Neural crest cell (in vitro differentiated cells): ENCODE data around the gene ATP2B1. TPM values are rescaled to one million over a fixed set of nuclear protein-coding genes. Genes with fewer than 3 reads are reported as not detected.

ENCODE experiments used
- DNase-seq: peaks from one replicate; pipeline ENCODE4 v3.0.0; 2021; ENCODE audit warnings: low read depth, mixed read lengths, low spot score
- H3K27ac Mint-ChIP-seq: one replicate; pipeline ENCODE4 v1.8.0; 2021; ENCODE audit warnings: mild to moderate bottlenecking, mixed read lengths; ENCODE audit not compliant: unreplicated experiment
- H3K27me3 Mint-ChIP-seq: 2 replicates; pipeline ENCODE4 v1.8.0; 2021; ENCODE audit warnings: low read depth, mild to moderate bottlenecking, mixed read lengths
- H3K36me3 Mint-ChIP-seq: 2 replicates; pipeline ENCODE4 v1.8.0; 2021; ENCODE audit warnings: low read depth, mild to moderate bottlenecking, mixed read lengths
- H3K4me1 Mint-ChIP-seq: 2 replicates; pipeline ENCODE4 v1.8.0; 2021; ENCODE audit warnings: mixed read lengths
- H3K4me3 Mint-ChIP-seq: one replicate; pipeline ENCODE4 v1.8.0; 2021; ENCODE audit warnings: mild to moderate bottlenecking, mixed read lengths
- H3K9me3 Mint-ChIP-seq: 2 replicates; pipeline ENCODE4 v1.8.0; 2021; ENCODE audit warnings: mixed read lengths
- CTCF ChIP-seq: fragments of 200-600 bp; sonication (generic); conservative IDR thresholded peaks from 2 replicates; pipeline ENCODE4 v1.5.0; 2021; ENCODE audit warnings: antibody characterized with exemption, mild to moderate bottlenecking
- total RNA-seq: library from RNA; stranded (reverse); gene quantifications from 2 replicates; pipeline ENCODE4 v1.2.1, GENCODE V29; 2021

ATP2B1 gene
- total RNA-seq, 1 donor from 2014 or later: 50.8 TPM

DNA sequence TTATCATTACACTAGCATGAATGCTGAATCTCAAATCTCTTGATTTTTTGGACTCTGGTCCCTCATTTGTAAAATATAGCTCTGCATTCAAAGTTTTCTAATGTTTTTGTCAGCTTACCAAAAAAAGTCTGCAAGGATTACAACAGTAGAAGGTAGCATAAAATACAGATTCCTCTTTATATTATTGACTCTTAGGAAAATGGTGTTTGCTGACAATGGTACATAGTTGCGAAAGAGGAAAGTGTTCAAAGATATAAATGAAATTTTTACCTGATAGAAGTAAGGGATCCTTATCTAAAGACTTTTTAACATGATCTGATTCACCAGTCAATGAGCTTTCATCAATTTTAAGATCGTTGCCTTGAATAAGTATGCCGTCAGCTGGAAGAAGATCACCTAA, 74.1 kb downstream of the ATP2B1 start:
- Mint-ChIP-seq H3K27ac (no peak overlapping the region), H3K36me3 (peaks cover 10% of the 10 kb centered on the region), H3K27me3 (no peaks in the 10 kb centered on the region), H3K4me3 (no peak overlapping the region), H3K9me3 (no peaks in the 10 kb centered on the region), H3K4me1 (no peaks in the 10 kb centered on the region)
- no peak for DNase-seq
- TF ChIP-seq CTCF: no peak

- no peak for DNase-seq
- Mint-ChIP-seq H3K27me3 (no peaks in the 10 kb centered on the region), H3K9me3 (no peaks in the 10 kb centered on the region), H3K27ac (no peak overlapping the region), H3K36me3 (peaks cover 17% of the 10 kb centered on the region), H3K4me3 (no peak overlapping the region), H3K4me1 (no peaks in the 10 kb centered on the region)
- no peak for TF ChIP-seq CTCF
Measured at GRCh38 chr12:89632778-89633177, 75.9 kb downstream of the ATP2B1 start.

- peaks cover 3% of the 10 kb centered on the region for H3K36me3 Mint-ChIP-seq
- no peaks in the 10 kb centered on the region for H3K27me3 Mint-ChIP-seq
- no peak for DNase-seq
- H3K9me3 Mint-ChIP-seq: no peaks in the 10 kb centered on the region
- no peak for TF ChIP-seq CTCF
- H3K4me1 Mint-ChIP-seq: no peaks in the 10 kb centered on the region
- H3K4me3 Mint-ChIP-seq: no peak overlapping the region
- H3K27ac Mint-ChIP-seq: no peak overlapping the region
Measured at GRCh38 chr12:89622115-89622514, 86.5 kb downstream of the ATP2B1 start.

DNA sequence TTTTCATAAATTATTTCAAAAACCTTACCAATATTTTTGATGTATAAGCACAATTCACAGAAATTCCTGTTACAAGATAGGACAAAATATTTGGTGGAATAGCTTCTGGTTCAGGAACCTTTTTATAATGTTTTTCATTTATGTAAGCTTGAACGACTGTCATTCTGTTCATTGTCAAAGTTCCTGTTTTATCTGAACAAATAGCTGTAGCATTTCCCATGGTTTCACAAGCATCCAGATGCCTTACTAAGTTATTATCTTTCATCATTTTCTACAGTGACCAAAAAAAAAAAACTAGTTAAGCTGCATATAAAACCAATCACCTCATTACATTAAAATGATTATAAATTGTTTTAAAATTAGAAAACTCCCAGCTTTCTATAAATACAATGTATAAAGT, 87.1 kb downstream of the ATP2B1 start:
- Mint-ChIP-seq H3K27ac (no peak overlapping the region), H3K4me3 (no peak overlapping the region), H3K36me3 (peaks cover 3% of the 10 kb centered on the region), H3K27me3 (no peaks in the 10 kb centered on the region), H3K4me1 (no peaks in the 10 kb centered on the region), H3K9me3 (no peaks in the 10 kb centered on the region)
- no peak for TF ChIP-seq CTCF
- DNase-seq: no peak

DNA sequence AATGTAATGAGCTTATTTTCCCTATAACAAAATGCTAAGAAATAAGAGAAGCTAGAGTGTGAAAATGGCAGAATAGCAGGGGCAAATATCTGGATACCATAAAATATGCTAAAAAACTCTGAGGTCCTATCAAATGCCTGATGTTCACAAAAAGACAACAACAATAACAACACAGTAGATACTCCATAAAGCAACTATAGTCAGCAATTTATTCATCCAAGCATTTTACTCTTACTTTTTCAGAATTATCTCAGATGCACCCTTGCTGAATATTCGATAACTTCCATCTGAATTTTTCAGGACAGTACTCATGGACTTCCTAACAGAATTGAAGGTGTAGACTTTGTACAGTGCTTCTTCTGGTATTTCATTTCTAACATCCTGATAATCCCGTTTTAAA, 88.9 kb downstream of the ATP2B1 start:
- no peaks in the 10 kb centered on the region for H3K9me3 Mint-ChIP-seq
- H3K27ac Mint-ChIP-seq: no peak overlapping the region
- no peak for TF ChIP-seq CTCF
- DNase-seq: no peak
- H3K4me3 Mint-ChIP-seq: no peak overlapping the region
- H3K27me3 Mint-ChIP-seq: no peaks in the 10 kb centered on the region
- H3K36me3 Mint-ChIP-seq: peaks cover 4% of the 10 kb centered on the region
- H3K4me1 Mint-ChIP-seq: no peaks in the 10 kb centered on the region
